ENCODE results near the gene LRP2.

DNA sequence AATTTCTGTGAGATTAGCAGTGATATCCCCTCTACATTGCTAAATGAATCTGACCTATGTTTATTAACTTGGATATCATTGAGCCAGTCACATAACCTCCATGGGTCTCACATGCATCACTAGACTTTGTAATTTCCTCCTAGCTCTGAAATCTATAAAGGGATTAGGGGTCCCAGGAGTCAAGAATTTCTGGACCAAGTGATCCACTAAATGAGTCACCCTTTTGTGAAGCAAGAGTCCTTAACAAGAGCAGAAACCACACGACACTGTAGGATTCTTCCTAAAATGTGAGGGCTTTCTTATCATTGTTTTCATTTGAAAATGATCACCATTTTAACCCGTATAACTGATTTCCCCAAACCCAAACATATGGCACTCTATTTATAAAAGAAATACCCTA lies 202.6 kb downstream of the LRP2 start:
- TF ChIP-seq POLR2A (IDR thresholded peaks at IDR 0.05; ENCODE audit: low read depth, low read length) (no peak), TAF1 (IDR thresholded peaks at IDR 0.05; ENCODE audit: low read depth, low read length) (no peak), SPI1 (IDR thresholded peaks at IDR 0.05; ENCODE audit: low read depth, low read length) (no peak), POLR2AphosphoS5 (IDR thresholded peaks at IDR 0.05; ENCODE audit: low read depth, low read length) (no peak), POU2F2 (IDR thresholded peaks at IDR 0.05; ENCODE audit: low read depth, low read length) (no peak), PAX5 (IDR thresholded peaks at IDR 0.05; ENCODE audit: insufficient read depth, low read length, severe bottlenecking) (no peak)
